Endodermal cell (in vitro differentiated cells): ENCODE data around the gene UTP4. TPM values are rescaled to one million over a fixed set of nuclear protein-coding genes. Genes with fewer than 3 reads are reported as not detected.

Experiments used
- DNase-seq: peaks from one replicate; pipeline ENCODE4 v3.0.0-alpha.2; 2017
- H3K27ac ChIP-seq: 2 replicates; pipeline ENCODE4 v1.5.1; 2013; ENCODE audit warnings: mild to moderate bottlenecking, low read depth, low read length, moderate library complexity
- H3K27me3 ChIP-seq: 2 replicates; pipeline ENCODE4 v1.6.1; 2013; ENCODE audit warnings: mild to moderate bottlenecking, low read length, moderate library complexity; ENCODE audit not compliant: insufficient read depth, control insufficient read depth, poor library complexity, severe bottlenecking
- H3K36me3 ChIP-seq: 2 replicates; pipeline ENCODE4 v1.7.0; 2013; ENCODE audit warnings: mild to moderate bottlenecking, low read length, moderate library complexity; ENCODE audit not compliant: control insufficient read depth, insufficient read depth
- H3K4me1 ChIP-seq: one replicate; pipeline ENCODE4 v1.7.0; 2013; ENCODE audit warnings: low read length; ENCODE audit not compliant: control insufficient read depth, insufficient read depth
- H3K4me3 ChIP-seq: 2 replicates; pipeline ENCODE4 v1.5.1; 2013; ENCODE audit warnings: mild to moderate bottlenecking, low read length, moderate library complexity
- H3K9ac ChIP-seq: 2 replicates; pipeline ENCODE4 v1.6.1; 2013; ENCODE audit warnings: mild to moderate bottlenecking, low read length, moderate library complexity; ENCODE audit not compliant: poor library complexity, severe bottlenecking; ENCODE audit errors: extremely low read depth
- H3K9me3 ChIP-seq: 2 replicates; pipeline ENCODE4 v1.6.1; 2013; ENCODE audit warnings: mild to moderate bottlenecking, low read length, moderate library complexity; ENCODE audit not compliant: control insufficient read depth
- H3K27ac Mint-ChIP-seq: 2 replicates; pipeline ENCODE4 v1.8.0; 2020; ENCODE audit warnings: mixed read lengths
- H3K27me3 Mint-ChIP-seq: 2 replicates; pipeline ENCODE4 v1.8.0; 2021; ENCODE audit warnings: mild to moderate bottlenecking, mixed read lengths; ENCODE audit not compliant: insufficient read depth
- H3K36me3 Mint-ChIP-seq: 2 replicates; pipeline ENCODE4 v1.8.0; 2020; ENCODE audit warnings: low read depth, mixed read lengths
- H3K4me1 Mint-ChIP-seq: 2 replicates; pipeline ENCODE4 v1.8.0; 2020; ENCODE audit warnings: mixed read lengths
- H3K4me3 Mint-ChIP-seq: 2 replicates; pipeline ENCODE4 v1.8.0; 2020; ENCODE audit warnings: mild to moderate bottlenecking, moderate library complexity, mixed read lengths
- H3K9me3 Mint-ChIP-seq: 2 replicates; pipeline ENCODE4 v1.8.0; 2020; ENCODE audit warnings: mild to moderate bottlenecking, mixed read lengths
- CTCF ChIP-seq: fragments of 200-600 bp; sonication (generic); conservative IDR thresholded peaks from 2 replicates; pipeline ENCODE4 v1.5.0; 2021; ENCODE audit warnings: antibody characterized with exemption, mild to moderate bottlenecking
- WGBS, 2 experiments: methylation state at CpG; one replicate each; pipeline versions ENCODE4 v1.1.5 to v1.1.7; 2013; ENCODE audit warnings: missing lambda C conversion rate in 2 of 2, mixed read lengths in 1 of 2; ENCODE audit not compliant: insufficient coverage in 1 of 2, insufficient read length in 1 of 2; 5-methylcytosine and 5-hydroxymethylcytosine counted together
- total RNA-seq, 2 donors: library from RNA; stranded (reverse); fragmentation: NEBNext Ultra II Directional in 1 of 2; extraction: Animal tissue kit (Norgen Biotek cat#: 25700) in 1 of 2; gene quantifications; 2 replicates in 1 of 2; 3 replicates in 1 of 2; pipeline ENCODE4 v1.2.1, GENCODE V29; 2021

UTP4 gene
- total RNA-seq, 2 donors from 2014 or later = 44.1 to 45.3 TPM

- Mint-ChIP-seq H3K27me3 (no peaks in the 10 kb centered on the region), H3K4me3 (no peak overlapping the region), H3K27ac (no peak overlapping the region), H3K36me3 (peaks cover 2% of the 10 kb centered on the region), H3K9me3 (no peaks in the 10 kb centered on the region), H3K4me1 (peaks cover 9% of the 10 kb centered on the region)
- H3K4me1 ChIP-seq = no peaks in the 10 kb centered on the region
- no peak for TF ChIP-seq CTCF
- H3K27ac ChIP-seq = no peak overlapping the region
- H3K9ac ChIP-seq = no peak overlapping the region
- DNase-seq = no peak
- H3K4me3 ChIP-seq = no peak overlapping the region
- H3K36me3 ChIP-seq = no peaks in the 10 kb centered on the region
- WGBS, 2 experiments = 96 to 100% methylated on average over 2 to 3 of the region's 4 CpGs
- peaks cover 17% of the 10 kb centered on the region for H3K27me3 ChIP-seq
- H3K9me3 ChIP-seq = no peaks in the 10 kb centered on the region
These were observed 77.3 kb downstream of the UTP4 start for GRCh38 chr16:69209735-69210134.

- no peak overlapping the region for H3K4me3 ChIP-seq
- Mint-ChIP-seq H3K36me3 (peaks cover 3% of the 10 kb centered on the region), H3K4me1 (peaks cover 7% of the 10 kb centered on the region), H3K27ac (no peak overlapping the region), H3K27me3 (no peaks in the 10 kb centered on the region), H3K4me3 (no peak overlapping the region), H3K9me3 (no peaks in the 10 kb centered on the region)
- H3K9ac ChIP-seq = no peak overlapping the region
- no peaks in the 10 kb centered on the region for H3K36me3 ChIP-seq
- 100% methylated on average over 1 of the region's 1 CpG; no CpG with 5 or more reads in 1 of the 2 experiments for whole genome bisulfite sequencing, 2 experiments
- H3K27me3 ChIP-seq = peaks cover 6% of the 10 kb centered on the region
- H3K9me3 ChIP-seq = no peaks in the 10 kb centered on the region
- H3K4me1 ChIP-seq = no peaks in the 10 kb centered on the region
- no peak for TF ChIP-seq CTCF
- no peak for DNase-seq
- H3K27ac ChIP-seq = no peak overlapping the region
These were observed 85.0 kb downstream of the UTP4 start for GRCh38 chr16:69217433-69217832.

Other genes with a start within 250 kb of the UTP4 start
- gene HAS3, start 27.0 kb upstream of the UTP4 start, total RNA-seq = 1 to 10 TPM; 1.8 to 4.1 TPM
- 100 to 1,000 TPM; 105 to 142 TPM for gene CHTF8, start 61 bp upstream of the UTP4 start, total RNA-seq
- 10 to 100 TPM; 15.4 to 24.1 TPM for gene SNTB2, start 54.5 kb downstream of the UTP4 start, total RNA-seq
- 10 to 100 TPM; 28.6 to 37.8 TPM for gene VPS4A, start 178.7 kb downstream of the UTP4 start, total RNA-seq
- 10 to 100 TPM; 12.2 to 19.8 TPM for gene PDF, start 197.9 kb downstream of the UTP4 start, total RNA-seq
- 10 to 100 TPM; 45.8 to 49.3 TPM for gene COG8, start 206.9 kb downstream of the UTP4 start, total RNA-seq
- gene NIP7, start 207.1 kb downstream of the UTP4 start, total RNA-seq = 10 to 100 TPM; 30.5 to 36.3 TPM
- under 1 TPM; 0.53 to 0.66 TPM for gene TMED6, start 219.1 kb downstream of the UTP4 start, total RNA-seq